ENCODE data around the gene PSMD3. TPM values are rescaled to one million over a fixed set of nuclear protein-coding genes. Genes with fewer than 3 reads are reported as not detected.
A peak's percentile ranks its signal among the peaks of the same experiment; 100 is the strongest.

Gene PSMD3
- total and polyA plus RNA-seq, 9 of the 15 experiments (the other 6 are each of a cell fraction or from before 2014, with no cell fraction given): 2.0 to 251 (median 135) TPM

DNA sequence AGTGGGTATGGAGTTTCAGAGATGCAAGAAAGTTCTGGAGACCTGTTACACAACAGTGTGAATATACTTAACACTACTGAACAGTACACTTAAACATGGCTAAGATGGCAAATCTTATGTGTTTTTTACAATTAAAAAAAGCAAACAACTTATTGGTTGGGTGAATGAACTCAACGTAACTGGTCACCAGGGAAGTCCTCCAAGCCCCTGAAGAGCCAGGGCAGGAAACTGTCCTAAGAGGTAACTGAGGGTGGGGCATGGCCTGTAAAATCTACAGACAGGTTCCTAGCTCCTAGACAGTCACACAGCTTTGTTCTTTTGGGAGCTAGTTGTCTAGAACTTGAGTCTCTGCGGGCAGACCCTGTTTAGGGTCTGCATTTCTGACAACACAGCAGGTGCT, 45.0 kb downstream of the PSMD3 start:
- FAIRE-seq (peak; percentile 55), ATAC-seq (no peak), DNase-seq (ENCODE audit: extremely low read depth in 1 of 4, low spot score in 3 of 4) (no peak)
- no peak for TF ChIP-seq SREBF1 (IDR thresholded peaks at IDR 0.05; ENCODE audit: borderline replicate concordance, low read depth, low read length)
- no peak for TF ChIP-seq FOXK2 (conservative IDR thresholded peaks at IDR 0.05 in 1 of 2, IDR thresholded peaks at IDR 0.05 in 1 of 2; ENCODE audit: low read depth in 2 of 2)
- TF ChIP-seq, protein P1, sequence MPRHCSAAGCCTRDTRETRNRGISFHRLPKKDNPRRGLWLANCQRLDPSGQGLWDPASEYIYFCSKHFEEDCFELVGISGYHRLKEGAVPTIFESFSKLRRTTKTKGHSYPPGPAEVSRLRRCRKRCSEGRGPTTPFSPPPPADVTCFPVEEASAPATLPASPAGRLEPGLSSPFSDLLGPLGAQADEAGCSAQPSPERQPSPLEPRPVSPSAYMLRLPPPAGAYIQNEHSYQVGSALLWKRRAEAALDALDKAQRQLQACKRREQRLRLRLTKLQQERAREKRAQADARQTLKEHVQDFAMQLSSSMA (CRISPR knock-in tag; IDR thresholded peaks at IDR 0.05): no peak
- TF ChIP-seq ZNF507 (tag; conservative IDR thresholded peaks at IDR 0.05): no peak
- TF ChIP-seq NONO (IDR thresholded peaks at IDR 0.05; ENCODE audit: low read depth in 2 of 2, low read length in 1 of 2): no peak
- no peak for TF ChIP-seq ZSCAN29 (IDR thresholded peaks at IDR 0.05)
- TF ChIP-seq DDX20 (tag; IDR thresholded peaks at IDR 0.05; ENCODE audit: low read depth): no peak
- TF ChIP-seq TEAD2 (tag; IDR thresholded peaks at IDR 0.05): no peak
- TF ChIP-seq PURB (CRISPR knock-in tag; IDR thresholded peaks at IDR 0.05; ENCODE audit: low read depth): no peak
- TF ChIP-seq, protein P2, sequence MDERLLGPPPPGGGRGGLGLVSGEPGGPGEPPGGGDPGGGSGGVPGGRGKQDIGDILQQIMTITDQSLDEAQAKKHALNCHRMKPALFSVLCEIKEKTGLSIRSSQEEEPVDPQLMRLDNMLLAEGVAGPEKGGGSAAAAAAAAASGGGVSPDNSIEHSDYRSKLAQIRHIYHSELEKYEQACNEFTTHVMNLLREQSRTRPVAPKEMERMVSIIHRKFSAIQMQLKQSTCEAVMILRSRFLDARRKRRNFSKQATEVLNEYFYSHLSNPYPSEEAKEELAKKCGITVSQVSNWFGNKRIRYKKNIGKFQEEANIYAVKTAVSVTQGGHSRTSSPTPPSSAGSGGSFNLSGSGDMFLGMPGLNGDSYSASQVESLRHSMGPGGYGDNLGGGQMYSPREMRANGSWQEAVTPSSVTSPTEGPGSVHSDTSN (CRISPR knock-in tag; IDR thresholded peaks at IDR 0.05; ENCODE audit: low read depth): no peak
- TF ChIP-seq, protein P2 (tag; conservative IDR thresholded peaks at IDR 0.05; ENCODE audit: low read depth): no peak
- Histone ChIP-seq H3K9me1 (ENCODE audit: control insufficient read depth, insufficient read depth, low read length) (no peaks in the 10 kb centered on the region), H3K79me2 (ENCODE audit: control insufficient read depth, insufficient read depth, low read length) (no peaks in the 10 kb centered on the region), H3K9ac (ENCODE audit: insufficient read depth in 1 of 2, low read depth in 2 of 2, low read length in 2 of 2) (no peak overlapping the region), H3K4me3 (no peak overlapping the region), H3K27ac (ENCODE audit: extremely low read depth, low read depth, low read length) (no peak overlapping the region), H3K9me3 (replicated peaks; ENCODE audit: control insufficient read depth, insufficient read depth, low read depth, low read length) (no peaks in the 10 kb centered on the region), H3K36me3 (ENCODE audit: control insufficient read depth, insufficient read depth, low read length) (peaks cover 88% of the 10 kb centered on the region), H3K4me2 (ENCODE audit: insufficient read depth, low read length) (no peak overlapping the region), H2AFZ (ENCODE audit: low read depth, low read length) (no peak overlapping the region), H3K4me1 (replicated peaks in 1 of 2; ENCODE audit: control insufficient read depth in 2 of 2, insufficient read depth in 2 of 2, low read length in 2 of 2) (peaks cover 2 to 18% of the 10 kb centered on the region in 2 experiments; a peak in 4 of 5 replicates), H4K20me1 (replicated peaks; ENCODE audit: control insufficient read depth, insufficient read depth, low read length) (0 out of 2 replicates have a peak, but pooled peaks cover 4% of the 10 kb centered on the region), H3K27me3 (ENCODE audit: control insufficient read depth in 2 of 2, insufficient read depth in 2 of 2, low read length in 2 of 2) (no peaks in the 10 kb centered on the region)
- POLR2A ChIA-PET: no interaction called here
- intact Hi-C loops (cut with micrococcal nuclease) (no loop called here), in situ Hi-C loops (cut with MboI) (no loop called here)
- 77% methylated on average over 2 of the region's 2 CpGs for WGBS (ENCODE audit: insufficient coverage, low coverage, missing lambda C conversion rate)
- BruUV-seq (replicated peaks): no TSS peak
- CTCF ChIA-PET (ENCODE audit: low intra/inter-chr PET ratio): no interaction called here

Data from K562 (cell line).